AG20443 (cell line): Measurements from ENCODE around the gene TFCP2L1.

Source experiments
- DNase-seq: peaks from one replicate; pipeline ENCODE4 v3.0.0; 2012; ENCODE audit warnings: low spot score, mixed read lengths

The TFCP2L1 gene

GRCh38 chr2:121266543-121267106 lies 18.4 kb downstream of the TFCP2L1 start:
- no peak for DNase-seq

- DNase-seq, result no peak
Observed at GRCh38 chr2:121263996-121264715, 20.8 kb downstream of the TFCP2L1 start.

- no peak for DNase-seq
Observed at GRCh38 chr2:121260370-121261154, 24.4 kb downstream of the TFCP2L1 start.

- DNase-seq, result no peak
Observed at GRCh38 chr2:121258051-121258450, 27.0 kb downstream of the TFCP2L1 start.

GRCh38 chr2:121257480-121257840 lies 27.5 kb downstream of the TFCP2L1 start:
- no peak for DNase-seq

GRCh38 chr2:121256720-121257479 lies 28.1 kb downstream of the TFCP2L1 start:
- no peak for DNase-seq

GRCh38 chr2:121255358-121255757 lies 29.6 kb downstream of the TFCP2L1 start:
- no peak for DNase-seq

- DNase-seq, result no peak
Observed at GRCh38 chr2:121254748-121255147, 30.3 kb downstream of the TFCP2L1 start.

GRCh38 chr2:121253674-121254240 lies 31.2 kb downstream of the TFCP2L1 start:
- no peak for DNase-seq

GRCh38 chr2:121253021-121253673 lies 31.9 kb downstream of the TFCP2L1 start:
- no peak for DNase-seq

- no peak for DNase-seq
Observed at GRCh38 chr2:121251497-121251896, 33.5 kb downstream of the TFCP2L1 start.

- no peak for DNase-seq
Observed at GRCh38 chr2:121248766-121249343, 36.1 kb downstream of the TFCP2L1 start.

GRCh38 chr2:121247971-121248370 lies 37.0 kb downstream of the TFCP2L1 start:
- DNase-seq, result no peak

- DNase-seq, result no peak
Observed at GRCh38 chr2:121247534-121247933, 37.5 kb downstream of the TFCP2L1 start.

- DNase-seq, result no peak
Observed at GRCh38 chr2:121246704-121247255, 38.2 kb downstream of the TFCP2L1 start.

- no peak for DNase-seq
Observed at GRCh38 chr2:121245913-121246312, 39.1 kb downstream of the TFCP2L1 start.

- DNase-seq, result no peak
Observed at GRCh38 chr2:121245120-121245820, 39.7 kb downstream of the TFCP2L1 start.

- no peak for DNase-seq
Observed at GRCh38 chr2:121244616-121245015, 40.4 kb downstream of the TFCP2L1 start.

- DNase-seq, result no peak
Observed at GRCh38 chr2:121243821-121244460, 41.1 kb downstream of the TFCP2L1 start.

GRCh38 chr2:121242976-121243375 lies 42.0 kb downstream of the TFCP2L1 start:
- DNase-seq, result no peak
